HepG2 (cell line): ENCODE data around the gene UCN. TPM values are rescaled to one million over a fixed set of nuclear protein-coding genes. Genes with fewer than 3 reads are reported as not detected.

Experiments
- ATF1 ChIP-seq: IDR thresholded peaks from 2 replicates; pipeline ENCODE4 v1.6.1; 2016; ENCODE audit warnings: mild to moderate bottlenecking, control low read depth
- GZF1 ChIP-seq: sonication (generic); formaldehyde crosslinking; IDR thresholded peaks from 2 replicates; pipeline ENCODE4 v1.5.1; 2020; ENCODE audit warnings: mild to moderate bottlenecking, missing genetic modification reagents
- PAWR ChIP-seq: sonication (generic); formaldehyde crosslinking; IDR thresholded peaks from 2 replicates; pipeline ENCODE4 v1.4.0; 2020; ENCODE audit warnings: missing genetic modification reagents, mild to moderate bottlenecking, borderline replicate concordance
- ZEB1 ChIP-seq: IDR thresholded peaks from 2 replicates; pipeline ENCODE4 v1.6.1; 2012; ENCODE audit warnings: mild to moderate bottlenecking, low read depth, inconsistent platforms; ENCODE audit not compliant: insufficient replicate concordance
- ZFX ChIP-seq: sonication (generic); formaldehyde crosslinking; IDR thresholded peaks from 2 replicates; pipeline ENCODE4 v1.4.0; 2020; ENCODE audit warnings: mild to moderate bottlenecking, low read depth, missing genetic modification reagents, moderate library complexity
- ZMYM3 ChIP-seq: sonication (generic); formaldehyde crosslinking; IDR thresholded peaks from 2 replicates; pipeline ENCODE4 v1.5.1; 2020; ENCODE audit warnings: mild to moderate bottlenecking, missing genetic modification reagents
- ZNF24 ChIP-seq: fragments of 450-650 bp; IDR thresholded peaks from 2 replicates; pipeline ENCODE4 v1.6.1; 2017; ENCODE audit warnings: antibody characterized with exemption, mild to moderate bottlenecking
- ZNF292 ChIP-seq: sonication (generic); formaldehyde crosslinking; IDR thresholded peaks from 2 replicates; pipeline ENCODE4 v1.8.1; 2022; ENCODE audit warnings: mild to moderate bottlenecking, low read depth, missing genetic modification reagents, borderline replicate concordance
- ZNF331 ChIP-seq: sonication (generic); formaldehyde crosslinking; IDR thresholded peaks from 2 replicates; pipeline ENCODE4 v1.4.0; 2020; ENCODE audit warnings: missing genetic modification reagents
- ZNF879 ChIP-seq: sonication (generic); formaldehyde crosslinking; IDR thresholded peaks from 2 replicates; pipeline ENCODE4 v1.8.1; 2023; ENCODE audit warnings: missing genetic modification reagents
- ZSCAN21 ChIP-seq: sonication (generic); formaldehyde crosslinking; IDR thresholded peaks from 2 replicates; pipeline ENCODE4 v1.8.0; 2022; ENCODE audit warnings: mild to moderate bottlenecking, missing genetic modification reagents, moderate library complexity, borderline replicate concordance
- polyA plus RNA-seq, 8 experiments: library from polyadenylated mRNA; depleted of rRNA in 3 of 8; stranded (reverse) in 7 of 8; unstranded in 1 of 8; fragments of >200 nt; fragmentation: Illumina TruSeq in 4 of 8; extraction: Trizol in 4 of 8; gene quantifications; 2 replicates each; pipeline versions ENCODE4 v1.2.1 to v1.2.3, GENCODE V29; 2011 to 2016; ENCODE audit warnings: low read depth in 4 of 8, missing spikeins in 1 of 8, mixed read lengths in 1 of 8; ENCODE audit not compliant: insufficient read depth in 1 of 8
- total RNA-seq, 5 experiments: library from RNA; depleted of rRNA; stranded (reverse); fragments of >200 nt; fragmentation: Illumina TruSeq; extraction: Trizol; gene quantifications; 2 replicates each; pipeline ENCODE4 v1.2.3, GENCODE V29; 2016; ENCODE audit warnings: low read depth in 1 of 5
- TF ChIP-seq, protein P1 (sequence below): sonication (generic); formaldehyde crosslinking; IDR thresholded peaks from 2 replicates; pipeline ENCODE4 v1.4.0; 2020; ENCODE audit warnings: missing genetic modification reagents
- TF ChIP-seq, protein P2 (sequence below): sonication (generic); formaldehyde crosslinking; IDR thresholded peaks from 2 replicates; pipeline ENCODE4 v1.4.0; 2020; ENCODE audit warnings: missing genetic modification reagents
- TF ChIP-seq, protein P3 (sequence below): sonication (generic); formaldehyde crosslinking; IDR thresholded peaks from 2 replicates; pipeline ENCODE4 v1.8.0; 2022; ENCODE audit warnings: mild to moderate bottlenecking, missing genetic modification reagents, borderline replicate concordance
- TF ChIP-seq, protein P4 (sequence below): IDR thresholded peaks from 2 replicates; pipeline ENCODE4 v1.6.1; 2016; ENCODE audit warnings: missing biosample characterization, missing genetic modification reagents, low read depth
- TF ChIP-seq, protein P5 (sequence below): sonication (generic); formaldehyde crosslinking; IDR thresholded peaks from 2 replicates; pipeline ENCODE4 v1.4.0; 2020; ENCODE audit warnings: missing genetic modification reagents

UCN gene
- total and polyA plus RNA-seq, 2 of the 13 experiments (the other 11 are each of a cell fraction or from before 2014, with no cell fraction given) = 1.2 to 2.3 TPM

DNA sequence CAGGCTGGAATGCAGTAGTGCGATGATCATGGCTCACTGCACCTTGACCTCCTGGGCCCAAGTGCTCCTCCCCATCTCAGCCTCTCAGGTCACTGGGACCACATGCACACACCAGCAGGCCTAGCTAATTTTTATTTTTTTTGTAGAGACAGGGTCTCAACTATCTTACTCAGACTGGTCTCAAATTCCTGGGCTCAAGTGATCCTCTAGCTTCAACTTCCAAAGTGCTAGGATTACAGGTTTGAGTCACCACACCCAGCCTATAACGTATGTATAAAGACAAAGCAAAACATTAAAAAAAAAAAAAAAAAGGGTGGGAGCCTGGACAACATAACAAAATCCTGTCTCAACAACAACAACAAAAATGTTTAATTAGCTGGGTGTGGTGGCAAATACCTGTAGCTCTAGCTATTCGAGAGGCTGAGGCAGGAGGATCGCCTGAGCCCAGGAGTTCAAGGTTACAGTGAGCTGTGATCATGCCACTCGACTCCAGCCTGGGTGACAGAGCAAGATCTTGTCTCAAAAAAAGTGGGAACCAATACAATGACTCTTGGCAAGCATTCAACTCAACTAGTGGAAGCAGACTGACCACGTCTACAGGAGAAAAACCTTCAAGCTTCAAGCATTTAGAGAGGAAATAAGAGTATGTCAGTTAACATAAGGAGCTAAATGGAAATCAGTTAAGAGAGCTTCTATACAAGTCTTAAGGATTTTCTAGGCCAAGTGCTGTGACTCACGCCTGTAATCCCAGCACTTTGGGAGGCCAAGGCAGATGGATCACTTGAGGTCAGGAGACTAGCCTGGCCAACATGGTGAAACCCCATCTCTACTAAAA, 45.7 kb upstream of the UCN start (continued):
- TF ChIP-seq ZMYM3 (CRISPR knock-in tag) (peak; percentile 67; the same call in 1 of the 2 replicates), ZEB1 (no peak), PAWR (CRISPR knock-in tag) (no peak), ZFX (peak; percentile 70), ZSCAN21 (0 out of 2 replicates have a peak, but pooled peaks have one; percentile 26), ATF1 (CRISPR knock-in tag) (no peak), ZNF879 (CRISPR knock-in tag) (no peak), ZNF331 (CRISPR knock-in tag) (no peak), ZNF24 (no peak), ZNF292 (CRISPR knock-in tag) (no peak; the same call in 1 of the 2 replicates), GZF1 (CRISPR knock-in tag) (no peak)
- TF ChIP-seq, protein P1, sequence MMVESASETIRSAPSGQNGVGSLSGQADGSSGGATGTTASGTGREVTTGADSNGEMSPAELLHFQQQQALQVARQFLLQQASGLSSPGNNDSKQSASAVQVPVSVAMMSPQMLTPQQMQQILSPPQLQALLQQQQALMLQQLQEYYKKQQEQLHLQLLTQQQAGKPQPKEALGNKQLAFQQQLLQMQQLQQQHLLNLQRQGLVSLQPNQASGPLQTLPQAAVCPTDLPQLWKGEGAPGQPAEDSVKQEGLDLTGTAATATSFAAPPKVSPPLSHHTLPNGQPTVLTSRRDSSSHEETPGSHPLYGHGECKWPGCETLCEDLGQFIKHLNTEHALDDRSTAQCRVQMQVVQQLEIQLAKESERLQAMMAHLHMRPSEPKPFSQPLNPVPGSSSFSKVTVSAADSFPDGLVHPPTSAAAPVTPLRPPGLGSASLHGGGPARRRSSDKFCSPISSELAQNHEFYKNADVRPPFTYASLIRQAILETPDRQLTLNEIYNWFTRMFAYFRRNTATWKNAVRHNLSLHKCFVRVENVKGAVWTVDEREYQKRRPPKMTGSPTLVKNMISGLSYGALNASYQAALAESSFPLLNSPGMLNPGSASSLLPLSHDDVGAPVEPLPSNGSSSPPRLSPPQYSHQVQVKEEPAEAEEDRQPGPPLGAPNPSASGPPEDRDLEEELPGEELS (CRISPR knock-in tag) = peak; percentile 44
- TF ChIP-seq, protein P2, sequence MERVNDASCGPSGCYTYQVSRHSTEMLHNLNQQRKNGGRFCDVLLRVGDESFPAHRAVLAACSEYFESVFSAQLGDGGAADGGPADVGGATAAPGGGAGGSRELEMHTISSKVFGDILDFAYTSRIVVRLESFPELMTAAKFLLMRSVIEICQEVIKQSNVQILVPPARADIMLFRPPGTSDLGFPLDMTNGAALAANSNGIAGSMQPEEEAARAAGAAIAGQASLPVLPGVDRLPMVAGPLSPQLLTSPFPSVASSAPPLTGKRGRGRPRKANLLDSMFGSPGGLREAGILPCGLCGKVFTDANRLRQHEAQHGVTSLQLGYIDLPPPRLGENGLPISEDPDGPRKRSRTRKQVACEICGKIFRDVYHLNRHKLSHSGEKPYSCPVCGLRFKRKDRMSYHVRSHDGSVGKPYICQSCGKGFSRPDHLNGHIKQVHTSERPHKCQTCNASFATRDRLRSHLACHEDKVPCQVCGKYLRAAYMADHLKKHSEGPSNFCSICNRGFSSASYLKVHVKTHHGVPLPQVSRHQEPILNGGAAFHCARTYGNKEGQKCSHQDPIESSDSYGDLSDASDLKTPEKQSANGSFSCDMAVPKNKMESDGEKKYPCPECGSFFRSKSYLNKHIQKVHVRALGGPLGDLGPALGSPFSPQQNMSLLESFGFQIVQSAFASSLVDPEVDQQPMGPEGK (CRISPR knock-in tag) = peak; percentile 41; the same call in 1 of the 2 replicates
- TF ChIP-seq, protein P3, sequence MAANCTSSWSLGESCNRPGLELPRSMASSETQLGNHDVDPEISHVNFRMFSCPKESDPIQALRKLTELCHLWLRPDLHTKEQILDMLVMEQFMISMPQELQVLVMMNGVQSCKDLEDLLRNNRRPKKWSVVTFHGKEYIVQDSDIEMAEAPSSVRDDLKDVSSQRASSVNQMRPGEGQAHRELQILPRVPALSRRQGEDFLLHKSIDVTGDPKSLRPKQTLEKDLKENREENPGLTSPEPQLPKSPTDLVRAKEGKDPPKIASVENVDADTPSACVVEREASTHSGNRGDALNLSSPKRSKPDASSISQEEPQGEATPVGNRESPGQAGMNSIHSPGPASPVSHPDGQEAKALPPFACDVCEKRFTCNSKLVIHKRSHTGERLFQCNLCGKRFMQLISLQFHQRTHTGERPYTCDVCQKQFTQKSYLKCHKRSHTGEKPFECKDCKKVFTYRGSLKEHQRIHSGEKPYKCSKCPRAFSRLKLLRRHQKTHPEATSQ (CRISPR knock-in tag) = no peak
- TF ChIP-seq, protein P4, sequence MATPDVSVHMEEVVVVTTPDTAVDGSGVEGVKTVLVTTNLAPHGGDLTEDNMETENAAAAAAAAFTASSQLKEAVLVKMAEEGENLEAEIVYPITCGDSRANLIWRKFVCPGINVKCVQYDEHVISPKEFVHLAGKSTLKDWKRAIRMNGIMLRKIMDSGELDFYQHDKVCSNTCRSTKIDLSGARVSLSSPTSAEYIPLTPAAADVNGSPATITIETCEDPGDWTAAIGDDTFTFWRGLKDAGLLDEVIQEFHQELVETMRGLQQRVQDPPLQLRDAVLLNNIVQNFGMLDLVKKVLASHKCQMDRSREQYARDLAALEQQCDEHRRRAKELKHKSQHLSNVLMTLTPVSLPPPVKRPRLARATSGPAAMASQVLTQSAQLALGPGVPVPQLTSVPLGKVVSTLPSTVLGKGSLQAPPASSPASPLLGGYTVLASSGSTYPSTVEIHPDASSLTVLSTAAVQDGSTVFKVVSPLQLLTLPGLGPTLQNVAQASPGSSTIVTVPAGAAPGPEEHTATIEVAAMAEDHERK (CRISPR knock-in tag) = no peak
- TF ChIP-seq, protein P5, sequence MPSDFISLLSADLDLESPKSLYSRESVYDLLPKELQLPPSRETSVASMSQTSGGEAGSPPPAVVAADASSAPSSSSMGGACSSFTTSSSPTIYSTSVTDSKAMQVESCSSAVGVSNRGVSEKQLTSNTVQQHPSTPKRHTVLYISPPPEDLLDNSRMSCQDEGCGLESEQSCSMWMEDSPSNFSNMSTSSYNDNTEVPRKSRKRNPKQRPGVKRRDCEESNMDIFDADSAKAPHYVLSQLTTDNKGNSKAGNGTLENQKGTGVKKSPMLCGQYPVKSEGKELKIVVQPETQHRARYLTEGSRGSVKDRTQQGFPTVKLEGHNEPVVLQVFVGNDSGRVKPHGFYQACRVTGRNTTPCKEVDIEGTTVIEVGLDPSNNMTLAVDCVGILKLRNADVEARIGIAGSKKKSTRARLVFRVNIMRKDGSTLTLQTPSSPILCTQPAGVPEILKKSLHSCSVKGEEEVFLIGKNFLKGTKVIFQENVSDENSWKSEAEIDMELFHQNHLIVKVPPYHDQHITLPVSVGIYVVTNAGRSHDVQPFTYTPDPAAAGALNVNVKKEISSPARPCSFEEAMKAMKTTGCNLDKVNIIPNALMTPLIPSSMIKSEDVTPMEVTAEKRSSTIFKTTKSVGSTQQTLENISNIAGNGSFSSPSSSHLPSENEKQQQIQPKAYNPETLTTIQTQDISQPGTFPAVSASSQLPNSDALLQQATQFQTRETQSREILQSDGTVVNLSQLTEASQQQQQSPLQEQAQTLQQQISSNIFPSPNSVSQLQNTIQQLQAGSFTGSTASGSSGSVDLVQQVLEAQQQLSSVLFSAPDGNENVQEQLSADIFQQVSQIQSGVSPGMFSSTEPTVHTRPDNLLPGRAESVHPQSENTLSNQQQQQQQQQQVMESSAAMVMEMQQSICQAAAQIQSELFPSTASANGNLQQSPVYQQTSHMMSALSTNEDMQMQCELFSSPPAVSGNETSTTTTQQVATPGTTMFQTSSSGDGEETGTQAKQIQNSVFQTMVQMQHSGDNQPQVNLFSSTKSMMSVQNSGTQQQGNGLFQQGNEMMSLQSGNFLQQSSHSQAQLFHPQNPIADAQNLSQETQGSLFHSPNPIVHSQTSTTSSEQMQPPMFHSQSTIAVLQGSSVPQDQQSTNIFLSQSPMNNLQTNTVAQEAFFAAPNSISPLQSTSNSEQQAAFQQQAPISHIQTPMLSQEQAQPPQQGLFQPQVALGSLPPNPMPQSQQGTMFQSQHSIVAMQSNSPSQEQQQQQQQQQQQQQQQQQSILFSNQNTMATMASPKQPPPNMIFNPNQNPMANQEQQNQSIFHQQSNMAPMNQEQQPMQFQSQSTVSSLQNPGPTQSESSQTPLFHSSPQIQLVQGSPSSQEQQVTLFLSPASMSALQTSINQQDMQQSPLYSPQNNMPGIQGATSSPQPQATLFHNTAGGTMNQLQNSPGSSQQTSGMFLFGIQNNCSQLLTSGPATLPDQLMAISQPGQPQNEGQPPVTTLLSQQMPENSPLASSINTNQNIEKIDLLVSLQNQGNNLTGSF (CRISPR knock-in tag) = no peak
